ENCODE results near the gene SORCS1.

Gene SORCS1

DNA sequence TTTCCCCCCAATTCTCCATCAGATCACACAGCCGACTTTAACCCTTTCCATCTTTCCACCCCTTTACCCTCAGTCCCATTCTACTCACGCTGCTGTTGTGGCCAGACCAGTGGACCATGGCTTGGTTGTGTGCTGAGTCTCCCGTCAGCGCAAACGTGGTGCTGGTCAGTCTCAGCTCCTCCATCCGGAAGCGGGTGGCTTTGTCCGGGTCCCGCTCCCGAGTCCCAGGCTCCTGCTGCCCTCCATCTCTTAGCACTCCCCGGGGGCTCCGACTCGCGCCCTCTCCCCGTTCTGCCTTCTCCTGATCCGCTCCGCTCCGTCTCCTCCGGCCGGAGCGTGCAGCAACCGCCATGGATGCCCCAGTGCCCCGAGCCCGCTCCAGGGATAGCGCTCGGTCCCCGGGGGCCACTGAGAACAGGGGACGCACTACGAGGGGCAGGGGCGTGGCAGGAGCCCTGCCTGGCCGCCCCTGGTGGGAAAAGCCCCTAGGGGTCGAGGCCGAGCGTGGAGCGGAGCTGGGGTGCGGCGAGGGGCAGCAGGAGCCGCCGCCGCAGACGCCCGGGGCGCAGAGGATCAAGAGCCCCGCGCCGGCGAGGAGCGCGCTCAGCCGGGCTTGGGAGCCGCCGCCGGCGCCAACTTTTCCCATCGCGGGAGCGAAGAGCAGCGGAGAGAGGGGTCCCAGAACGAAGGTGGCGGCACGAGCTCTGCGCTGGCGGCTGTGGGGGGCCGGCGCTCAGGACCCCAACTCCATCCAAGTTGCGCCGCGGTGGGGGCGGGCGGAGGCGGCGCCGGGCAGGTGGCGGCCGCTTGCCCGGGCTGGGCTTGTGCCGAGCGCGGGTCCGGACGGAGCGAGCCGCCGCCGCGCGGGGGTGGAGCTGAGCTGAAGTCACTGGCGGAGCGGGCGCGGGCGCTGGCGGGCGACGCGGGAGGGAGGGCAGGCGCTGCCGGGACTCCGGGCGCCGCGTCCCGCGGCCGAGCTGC is at the start of gene SORCS1:
SORCS1 (minus strand) TSS at position 826 of the 981 bp plus-strand sequence.
- no peak for DNase-seq

DNA sequence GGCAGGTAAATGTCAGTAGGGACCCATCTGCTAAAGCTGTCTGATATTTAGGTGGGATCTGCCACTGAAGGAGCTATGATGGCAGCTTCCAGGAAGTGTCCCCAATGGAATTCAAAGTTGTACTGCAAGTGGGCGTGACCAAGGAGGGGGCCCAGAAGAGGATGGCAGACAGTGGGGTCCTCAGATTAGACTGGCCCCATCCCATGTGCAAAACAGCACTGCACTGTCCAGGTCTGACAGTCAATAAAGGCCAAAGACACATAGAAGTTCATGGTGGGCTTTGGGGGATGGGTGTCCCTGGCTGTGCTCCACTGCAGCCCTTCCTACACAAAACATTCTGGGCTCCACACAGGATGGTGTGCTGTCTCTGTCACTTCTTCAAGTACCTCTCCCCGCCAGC is 49.8 kb upstream of the SORCS1 start:
- no peak for DNase-seq

DNA sequence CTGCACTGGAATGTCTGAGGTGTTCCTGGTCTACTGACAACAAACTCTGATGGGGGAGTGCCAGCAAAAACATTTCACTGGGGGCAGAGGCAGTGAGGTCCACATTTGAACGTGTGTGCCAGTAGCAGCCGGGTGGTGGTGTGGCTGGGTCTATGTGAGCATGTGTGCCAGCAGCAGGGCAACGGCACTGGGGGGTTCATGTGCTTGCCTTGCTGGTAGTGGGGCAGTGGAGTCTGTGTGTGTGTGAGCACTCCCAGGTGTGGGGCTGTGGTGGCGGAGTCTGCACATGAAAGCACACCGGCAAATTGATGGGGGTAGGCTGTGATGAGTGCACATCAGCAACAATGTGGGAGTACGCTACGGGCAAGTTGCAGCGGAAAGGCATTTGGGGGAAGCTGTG is 49.4 kb upstream of the SORCS1 start:
- no peak for DNase-seq

DNA sequence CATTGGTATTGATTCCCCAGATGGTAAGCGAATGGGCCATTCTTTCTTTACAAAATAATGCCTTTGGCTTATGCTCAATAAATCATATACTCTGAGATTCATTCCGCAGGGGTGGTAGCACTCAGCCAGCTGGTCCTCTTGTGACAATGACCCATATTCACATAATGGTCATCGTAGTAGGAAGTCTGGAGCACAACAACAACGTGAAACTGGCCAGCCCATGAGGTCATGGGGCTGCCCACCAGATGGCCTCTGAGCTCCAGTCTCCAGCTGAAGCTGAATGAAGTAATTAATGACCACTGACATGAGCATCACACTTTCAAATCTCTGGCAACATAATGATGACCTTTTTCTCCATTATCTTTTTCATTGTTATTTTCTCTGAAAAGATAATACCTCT is 42.3 kb upstream of the SORCS1 start:
- no peak for DNase-seq

DNA sequence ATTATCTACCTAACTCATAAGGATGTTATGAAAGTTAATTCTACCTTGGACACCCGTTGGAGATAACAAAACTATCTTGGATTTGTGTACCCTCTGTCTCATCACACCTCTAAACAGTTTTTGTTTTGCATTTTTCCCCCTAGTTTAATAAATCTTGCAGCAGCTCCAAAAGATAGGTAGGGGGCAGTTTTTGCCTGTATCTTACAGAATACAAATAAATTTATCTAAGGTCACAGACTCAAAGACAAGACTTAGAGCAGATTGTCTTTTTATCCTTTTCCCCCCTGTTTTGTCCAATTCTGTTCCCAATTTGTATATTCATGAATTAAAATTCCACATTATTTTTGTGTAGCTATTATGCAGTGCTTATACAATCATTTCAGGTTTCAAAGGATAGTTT is 5.0 kb upstream of the SORCS1 start:
- no peak for DNase-seq

DNA sequence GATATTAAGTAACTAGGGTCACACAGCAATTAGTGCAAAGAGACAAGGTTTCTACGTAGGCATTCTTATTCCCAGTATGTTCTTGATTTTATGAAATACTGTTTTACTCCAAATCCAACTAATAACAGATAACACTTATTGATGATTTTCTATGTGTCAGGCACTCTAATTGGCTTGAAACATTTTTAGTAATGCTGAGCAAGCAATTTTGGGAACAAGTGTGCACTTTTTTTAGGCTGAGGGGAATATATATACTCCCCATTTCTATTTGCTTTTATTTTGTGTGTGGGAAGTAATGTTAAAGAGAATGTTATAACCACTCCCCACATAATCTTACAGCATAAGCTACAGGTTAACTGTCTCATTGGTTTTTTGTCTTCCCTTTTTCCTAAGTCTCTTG is 4.2 kb upstream of the SORCS1 start:
- DNase-seq, result no peak

DNA sequence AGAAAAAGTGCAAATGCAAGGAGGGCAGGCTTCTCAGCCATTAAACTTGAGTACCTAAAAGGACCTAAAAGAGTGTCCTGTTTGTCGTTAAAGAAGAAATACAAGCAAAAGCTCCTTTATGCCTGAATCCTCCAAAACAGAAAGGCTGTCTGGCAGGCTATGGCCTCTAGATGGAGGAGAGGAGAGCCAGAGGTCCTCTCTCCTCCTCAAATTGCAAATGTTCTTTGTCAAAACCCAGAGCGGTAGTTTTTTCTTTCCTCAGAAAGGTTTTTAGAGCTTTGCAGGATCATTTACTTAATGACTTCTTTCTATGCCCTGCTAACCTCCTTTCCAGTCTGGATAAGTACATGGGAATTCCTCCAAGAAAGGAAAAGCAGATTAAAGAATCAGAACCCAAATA is 1.9 kb upstream of the SORCS1 start:
- no peak for DNase-seq

DNA sequence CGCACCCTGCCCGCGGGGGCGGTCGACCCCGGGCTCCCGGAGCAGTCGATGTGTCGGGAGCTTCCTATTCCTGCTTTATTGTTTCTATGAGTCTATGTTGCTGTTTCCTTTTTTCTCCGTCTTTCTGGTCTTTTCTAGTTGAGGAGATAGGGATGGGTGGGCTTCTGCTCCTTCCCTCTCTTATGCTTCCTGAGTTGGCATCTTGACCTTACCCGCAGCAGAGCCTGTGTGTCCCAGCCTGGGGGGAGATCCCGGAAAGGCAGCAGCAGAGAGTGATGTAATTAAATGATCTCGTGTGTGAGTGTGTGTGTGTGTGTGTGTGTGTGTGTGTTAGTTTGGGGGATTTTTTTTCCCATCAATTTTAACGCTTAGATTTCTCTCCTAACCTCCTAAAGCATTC is 486 bp upstream of the SORCS1 start:
- DNase-seq, result no peak

DNA sequence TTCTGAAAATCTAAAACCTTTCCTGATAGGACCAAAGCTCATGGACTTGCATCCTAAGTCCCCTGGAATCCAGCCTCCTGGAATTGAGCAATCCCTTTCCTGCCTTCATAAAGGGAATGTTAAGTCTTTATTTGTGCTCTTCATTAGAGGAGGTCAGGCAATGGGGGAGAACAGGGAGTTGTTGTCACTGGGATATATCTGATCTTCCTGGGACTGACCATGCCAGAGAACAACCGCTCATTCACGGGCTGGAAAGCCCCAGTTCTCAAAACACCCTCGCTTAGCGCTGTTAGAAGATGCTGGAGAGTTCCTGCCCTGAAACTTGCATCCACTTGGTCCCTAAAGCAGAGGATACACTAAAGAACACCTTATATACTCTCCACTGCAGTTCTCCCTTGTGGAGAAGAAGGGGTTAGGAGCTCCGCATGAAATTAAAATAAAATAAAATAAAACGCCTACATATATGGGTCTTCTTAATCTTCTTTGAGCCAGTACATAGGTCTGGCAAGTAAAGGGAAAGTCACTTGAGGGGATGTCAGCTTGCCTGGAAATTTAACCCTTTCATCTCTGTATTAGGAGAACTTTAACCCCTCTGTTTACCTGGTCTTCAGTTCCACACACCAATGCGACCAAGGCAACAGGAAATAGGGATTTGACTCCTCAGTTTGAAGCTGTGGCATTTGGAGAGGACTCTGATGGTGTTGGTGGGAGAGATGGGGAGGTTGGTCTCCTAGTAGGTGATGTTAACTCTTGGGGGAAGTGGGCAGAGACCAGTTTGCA is 1.2 kb downstream of the SORCS1 start:
- DNase-seq, result no peak

DNA sequence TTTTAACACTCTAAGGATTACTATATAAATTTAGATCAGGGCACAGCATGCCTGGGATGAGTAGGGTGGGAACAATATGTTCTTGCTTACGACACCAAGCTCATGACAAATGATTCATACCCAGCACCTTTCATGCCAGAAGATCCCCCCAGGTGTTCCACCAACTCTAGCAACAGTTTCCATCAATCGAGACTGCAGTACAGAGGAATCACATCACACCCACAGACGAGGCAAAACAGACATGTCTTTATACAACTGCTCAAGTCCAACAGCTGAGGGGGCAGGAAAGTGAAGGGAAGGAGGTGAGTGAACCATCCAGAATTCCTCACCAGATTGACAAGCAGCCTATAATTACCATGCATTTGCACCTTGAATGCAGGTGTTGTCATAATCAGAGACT is 3.6 kb downstream of the SORCS1 start:
- no peak for DNase-seq

DNA sequence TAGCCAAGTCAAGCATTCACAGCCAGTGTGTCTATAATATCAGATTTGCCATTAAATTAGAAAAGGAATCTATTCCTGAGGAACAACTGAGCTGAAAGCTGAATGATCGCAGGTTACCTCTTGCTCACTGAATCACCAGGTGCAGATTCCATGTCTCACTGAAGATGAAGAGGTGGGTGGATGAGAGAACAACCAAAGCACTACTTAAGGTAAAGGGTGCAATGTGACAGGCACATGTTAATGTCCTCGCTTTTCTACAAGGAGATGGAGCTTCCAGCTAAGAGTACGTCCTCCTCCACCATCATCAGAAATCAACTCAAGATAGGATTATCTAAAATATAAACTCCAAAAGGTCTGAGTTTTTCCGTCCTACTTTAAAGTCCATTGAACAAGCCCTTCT is 4.6 kb downstream of the SORCS1 start:
- DNase-seq, result no peak

DNA sequence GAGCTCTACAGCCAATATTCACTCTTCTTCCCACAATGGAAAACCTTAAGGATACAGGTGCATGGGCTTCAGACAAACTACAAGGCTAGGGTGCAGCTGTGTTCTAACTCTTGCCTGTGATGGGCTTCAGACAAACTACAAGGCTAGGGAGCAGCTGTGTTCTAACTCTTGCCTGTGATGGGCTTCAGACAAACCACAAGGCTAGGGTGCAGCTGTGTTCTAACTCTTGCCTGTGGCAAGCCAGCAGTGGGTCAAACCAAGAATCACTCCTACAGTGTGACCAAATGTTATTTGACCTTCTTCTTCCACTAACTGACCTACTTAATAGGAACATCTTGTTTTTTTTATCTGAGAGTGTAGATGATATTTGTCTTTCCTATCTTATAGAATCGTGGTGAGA is 7.4 kb downstream of the SORCS1 start:
- no peak for DNase-seq

DNA sequence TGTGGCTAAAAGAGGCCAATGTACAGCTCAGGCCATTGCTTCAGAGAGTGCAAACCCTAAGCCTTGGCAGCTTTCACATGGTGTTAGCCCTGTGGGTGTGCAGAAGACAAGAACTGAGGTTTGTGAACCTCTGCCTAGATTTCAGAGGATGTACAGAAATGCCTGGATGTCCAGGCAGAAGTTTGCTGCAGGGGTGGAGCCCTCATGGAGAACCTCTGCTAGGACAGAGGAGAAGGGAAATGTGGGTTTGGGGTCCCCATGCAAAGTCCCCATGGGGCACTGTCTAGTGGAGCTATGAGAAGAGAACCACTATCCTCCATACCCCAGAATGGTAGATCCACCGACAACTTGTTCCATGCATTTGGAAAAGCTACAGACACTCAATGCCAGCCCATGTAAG is 12.4 kb downstream of the SORCS1 start:
- DNase-seq, result no peak

DNA sequence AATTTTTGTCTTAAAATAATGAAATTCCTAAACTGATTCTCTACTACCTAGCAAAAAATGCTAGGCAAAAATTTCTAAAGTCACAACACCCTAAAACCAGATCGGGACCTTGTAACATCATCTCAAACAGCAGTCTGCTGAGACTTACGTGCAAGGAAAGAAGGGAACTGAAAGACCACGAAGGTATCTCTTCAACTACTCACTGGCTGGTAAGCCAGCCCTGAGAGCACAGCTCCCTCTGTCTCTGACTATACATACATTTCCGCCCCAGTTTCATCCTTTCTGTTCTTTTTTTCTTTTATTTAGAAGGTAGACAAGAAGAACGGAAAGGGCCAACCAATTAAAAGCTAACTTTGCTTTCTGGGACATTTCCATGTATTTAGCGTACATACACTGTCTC is 15.6 kb downstream of the SORCS1 start:
- DNase-seq, result no peak

DNA sequence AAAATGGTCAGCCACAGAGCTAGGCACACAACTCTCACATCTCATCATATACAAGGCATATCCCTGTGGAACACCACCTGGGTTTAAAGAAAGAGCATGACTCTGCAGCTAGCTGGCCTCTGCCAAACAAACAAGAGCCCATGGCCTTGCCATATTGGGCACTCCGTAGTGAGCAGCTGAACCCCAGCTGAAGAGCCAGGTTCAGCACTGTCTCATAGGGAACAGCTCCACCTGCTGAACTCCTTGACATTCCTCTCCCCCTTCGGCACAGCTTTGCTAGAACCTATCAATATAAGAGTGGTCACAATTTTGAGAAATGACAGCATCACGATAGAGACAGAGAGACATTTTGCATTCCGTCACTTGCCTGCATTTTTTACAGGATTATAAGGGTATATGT is 20.0 kb downstream of the SORCS1 start:
- DNase-seq, result no peak

DNA sequence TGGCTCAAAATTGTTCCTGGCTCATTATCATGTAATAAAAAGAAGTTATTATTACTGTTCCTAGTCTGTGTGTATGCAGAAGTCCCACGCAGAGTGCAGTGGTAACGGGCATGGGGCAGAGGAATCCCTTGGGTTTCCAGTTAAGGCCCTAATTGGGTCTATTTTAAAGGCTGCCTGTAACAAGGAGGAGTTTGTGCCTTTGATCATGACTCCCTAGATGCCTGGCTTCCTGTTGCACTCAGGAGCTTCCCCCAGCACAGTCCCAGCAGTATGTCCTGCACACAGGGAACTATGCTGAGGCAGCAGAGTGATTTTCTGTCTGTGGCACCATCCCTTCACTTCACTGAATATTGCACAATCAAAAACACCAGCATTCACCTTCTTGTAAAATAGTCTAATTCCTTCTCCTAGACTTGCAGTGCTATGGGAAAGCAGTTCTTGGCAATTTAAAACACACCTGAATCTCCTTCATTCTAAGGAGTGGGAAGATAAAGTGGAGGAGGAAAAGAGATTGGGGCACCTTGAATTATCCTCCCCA is 22.9 kb downstream of the SORCS1 start:
- DNase-seq, result no peak

DNA sequence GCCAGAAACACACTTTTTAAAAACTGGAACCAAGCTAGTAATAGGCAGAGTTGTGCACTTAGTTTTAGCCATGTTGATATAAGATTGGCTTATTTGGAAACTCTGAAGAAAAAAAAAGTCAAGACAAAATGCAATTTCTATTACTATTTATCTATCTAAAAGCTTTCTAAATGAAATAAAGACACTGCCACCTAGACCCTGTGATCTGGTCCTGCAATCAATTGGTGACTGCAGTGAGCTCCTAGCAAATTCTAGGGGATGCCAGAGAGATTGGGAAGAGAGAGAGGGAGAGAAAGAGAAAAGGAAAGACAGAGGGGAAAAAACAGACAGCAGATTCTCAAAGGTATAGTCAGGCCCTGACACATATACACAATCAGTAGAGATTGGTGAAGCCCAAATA is 25.3 kb downstream of the SORCS1 start:
- DNase-seq, result no peak

DNA sequence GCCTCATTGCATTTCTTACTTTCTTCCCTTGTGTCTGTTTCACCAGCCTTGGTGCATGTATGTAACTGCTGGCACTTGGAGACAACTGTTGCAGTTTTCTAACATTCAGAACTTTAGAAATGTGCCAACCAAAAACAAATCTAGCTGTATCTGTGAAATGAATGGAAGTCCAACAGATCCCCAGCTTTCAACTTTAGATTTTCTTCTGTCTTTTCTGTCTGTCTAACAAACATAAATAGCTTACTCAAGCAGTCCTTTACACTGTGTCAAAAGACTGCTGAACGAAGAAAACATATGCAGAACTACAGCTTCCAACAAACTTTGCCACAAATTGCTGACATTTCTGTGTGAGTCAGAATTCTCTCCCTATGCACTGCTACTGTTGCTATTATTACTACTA is 30.9 kb downstream of the SORCS1 start:
- DNase-seq, result no peak

DNA sequence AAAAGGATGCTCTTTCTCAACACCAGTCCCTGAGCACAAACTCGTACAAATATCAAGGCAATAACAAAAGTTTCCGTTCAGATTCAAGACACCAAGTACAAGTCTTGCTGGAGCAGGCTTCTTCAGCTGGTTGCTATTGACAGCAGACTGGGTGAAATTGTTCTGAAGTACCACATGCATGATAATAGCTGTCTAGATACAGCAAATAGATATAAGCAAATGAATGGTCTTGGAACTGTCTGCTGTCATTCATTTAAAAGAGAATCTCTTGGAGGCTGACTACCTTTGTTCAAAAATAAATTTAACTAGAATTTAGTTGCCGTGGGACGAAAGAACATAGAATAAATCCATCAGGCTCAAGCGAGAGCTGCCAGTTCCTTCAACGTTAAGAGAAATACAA is 35.5 kb downstream of the SORCS1 start:
- DNase-seq, result no peak

DNA sequence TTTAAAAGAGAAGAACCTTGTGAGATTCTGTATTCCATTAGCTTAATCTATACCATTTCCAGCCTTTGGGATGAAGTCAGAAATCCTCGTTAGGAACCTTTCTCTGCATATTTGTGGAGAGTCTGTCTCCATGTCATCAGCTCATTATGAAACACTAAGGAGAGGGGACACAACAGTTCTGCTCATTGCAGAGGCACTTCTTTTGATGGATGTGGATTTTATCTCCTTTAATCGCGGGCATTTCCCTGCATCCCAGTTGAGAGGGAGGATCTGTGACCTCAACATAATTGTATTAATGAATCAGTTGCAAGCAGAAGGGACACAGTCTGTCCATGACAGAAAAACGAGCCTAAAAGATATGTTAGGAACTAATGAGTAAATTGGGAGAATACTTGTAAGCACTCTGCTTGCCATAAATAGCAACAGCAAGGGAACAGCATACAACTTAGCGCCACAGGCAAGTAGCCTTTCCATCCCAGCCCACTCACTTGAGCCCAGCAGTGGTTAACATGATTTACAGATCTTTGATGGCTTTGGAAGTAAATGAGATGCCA is 37.9 kb downstream of the SORCS1 start:
- no peak for DNase-seq

DNA sequence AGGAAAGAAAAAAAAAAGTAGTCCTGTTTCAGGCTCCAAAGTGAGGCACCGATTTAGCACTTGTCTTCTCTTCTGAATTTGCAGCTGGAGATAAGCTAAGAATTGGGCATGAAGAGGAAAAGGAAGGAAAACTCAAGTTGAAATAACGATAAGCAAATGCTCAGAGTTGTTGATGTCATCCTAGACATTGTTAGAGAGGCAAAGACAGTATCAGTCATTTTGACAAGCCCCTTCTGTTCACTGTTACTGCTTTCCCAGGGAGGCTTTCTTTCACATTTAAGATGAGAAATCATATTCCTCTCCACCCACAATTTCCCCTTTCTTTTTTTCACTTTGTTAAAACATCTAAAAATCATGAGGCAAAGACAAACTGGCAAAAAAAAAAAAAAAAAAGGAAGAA is 41.8 kb downstream of the SORCS1 start:
- no peak for DNase-seq

DNA sequence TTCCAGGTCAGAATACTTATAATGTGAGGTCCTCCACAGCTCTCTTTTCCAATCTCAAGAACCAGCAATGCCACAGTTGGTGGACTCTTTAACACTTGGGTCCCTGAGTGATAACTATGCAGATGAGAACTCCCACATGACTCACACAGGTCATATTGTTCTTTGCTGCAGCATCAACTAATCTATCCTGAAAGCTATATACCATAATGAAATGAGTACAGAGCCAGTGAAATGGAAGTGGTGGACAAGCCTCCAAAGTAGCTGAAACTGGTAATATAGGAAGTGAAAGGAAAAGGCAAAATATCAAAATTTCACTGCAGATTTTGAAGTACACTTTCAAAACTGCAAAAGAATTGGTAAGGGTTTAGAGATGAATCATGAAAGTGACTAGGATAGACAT is 45.6 kb downstream of the SORCS1 start:
- DNase-seq, result no peak

DNA sequence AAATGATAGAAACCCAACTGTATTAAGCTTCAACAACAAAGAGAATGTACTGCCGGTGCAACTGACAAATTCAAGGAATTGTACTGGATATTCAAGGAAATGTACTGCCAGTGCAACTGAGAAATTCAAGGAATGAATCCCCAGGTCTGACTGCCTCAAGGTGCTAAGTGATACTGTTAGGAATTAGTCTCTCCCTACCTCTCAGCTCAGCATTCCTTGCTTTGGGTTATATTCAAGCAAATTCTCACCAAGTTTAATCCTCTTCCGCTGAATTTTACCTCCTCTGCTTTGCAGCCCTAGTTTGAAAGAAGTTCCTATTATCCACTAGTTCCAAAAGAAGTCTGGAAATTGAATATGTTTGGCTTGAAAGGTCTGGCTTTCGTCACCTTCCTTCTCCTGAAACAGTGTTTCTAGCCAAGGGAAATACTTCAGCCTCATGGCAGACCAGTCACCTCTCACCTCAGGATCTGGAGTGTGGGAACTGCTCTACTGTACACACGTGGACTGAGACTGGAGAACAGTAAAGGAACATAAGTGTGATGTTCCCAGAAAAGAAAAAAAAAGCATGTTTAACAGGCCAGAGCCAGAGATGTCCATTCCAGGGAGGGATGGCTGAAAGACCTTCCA is 60.4 kb downstream of the SORCS1 start:
- no peak for DNase-seq

Data from activated CD4-positive, alpha-beta T cell treated with anti-CD3 and anti-CD28 coated beads, Interleukin-10, Interleukin-2, amounts not matched to agents 100 ng/mL and 50 ng/mL, durations not matched to agents 16 hours and 8 hours (primary cell).